DMS53 treated with DMSO at 0.1 percent for 48 hours (cell line): ENCODE data around the gene ZNF516.
A peak's percentile ranks its signal among the peaks of the same experiment; 100 is the strongest.

Experiments used
- DNase-seq: peaks from one replicate; lab custom pipeline; 2025; ENCODE audit not compliant: unreplicated experiment; lab: John Stamatoyannopoulos, UW

The ZNF516 gene

DNA sequence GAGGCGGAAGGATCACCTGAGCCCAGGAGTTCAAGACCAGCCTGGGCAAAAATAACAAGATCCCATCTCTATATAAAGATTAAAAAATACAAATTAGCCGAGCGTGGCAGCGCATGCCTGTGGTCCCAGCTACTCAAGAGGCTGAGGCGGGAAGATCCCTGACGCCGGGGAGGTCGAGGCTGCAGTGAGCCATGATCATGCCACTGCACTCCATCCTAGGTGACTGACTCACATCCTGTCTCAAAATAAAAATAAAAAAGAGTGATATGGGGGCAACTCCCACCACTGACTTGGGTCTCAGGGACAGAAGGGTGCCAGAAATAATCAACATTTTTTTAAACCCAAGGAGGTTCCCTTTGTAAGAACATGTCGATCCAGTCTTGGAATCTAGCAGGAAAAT is 37.6 kb downstream of the ZNF516 start:
- DNase-seq = no peak

DNA sequence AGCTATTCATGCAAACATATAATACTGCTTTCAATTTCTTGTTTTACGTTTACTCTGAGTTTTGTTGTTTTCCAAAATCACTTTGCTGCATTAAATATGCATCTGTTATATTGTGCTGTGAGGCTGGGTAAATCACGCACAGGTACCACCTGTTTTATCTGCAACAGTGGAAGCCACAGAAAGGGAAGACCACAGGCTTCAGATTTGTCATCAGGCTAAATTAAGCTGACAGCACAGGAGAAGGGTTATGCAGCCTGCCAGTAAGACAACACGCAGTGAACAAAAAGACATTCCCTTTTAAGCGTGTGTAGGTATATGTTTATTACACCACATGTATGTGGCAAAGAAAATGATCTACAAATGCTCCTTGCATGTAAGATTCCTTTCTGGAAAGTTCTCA is 38.2 kb downstream of the ZNF516 start:
- no peak for DNase-seq

DNA sequence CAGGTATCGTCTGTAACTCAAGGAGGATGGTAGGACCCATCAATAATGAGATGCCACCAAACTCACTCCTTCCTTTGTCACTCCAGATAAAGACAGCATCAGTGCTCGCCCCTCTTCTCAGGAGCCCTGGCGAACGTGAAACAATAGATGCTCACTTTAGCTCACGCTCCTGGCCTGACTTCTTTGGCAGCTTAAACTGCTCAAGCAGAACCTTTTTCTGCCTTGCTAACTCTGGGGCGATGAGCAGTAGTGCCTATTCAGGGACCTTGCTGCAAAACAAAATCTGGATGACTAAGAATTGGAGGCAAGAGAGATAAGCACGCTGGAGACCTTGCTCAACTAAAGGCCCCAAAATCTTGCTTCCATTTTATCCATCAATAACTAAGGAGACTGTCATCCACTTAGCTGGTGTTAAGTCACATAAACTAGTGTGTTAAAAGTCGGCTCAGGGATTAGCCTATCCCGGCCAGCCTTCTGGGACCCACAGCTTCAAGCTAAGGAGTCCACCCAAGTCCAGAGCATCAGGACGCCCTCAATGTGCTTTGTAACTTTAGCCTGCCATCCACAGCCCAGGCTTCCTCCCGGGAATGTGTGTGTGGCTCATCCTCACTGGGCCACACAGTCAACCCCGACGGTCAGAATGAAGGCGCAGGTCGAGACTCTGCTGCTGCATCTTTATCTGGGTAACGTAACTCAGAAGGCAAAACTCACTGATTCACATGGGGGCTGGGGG is 38.9 kb downstream of the ZNF516 start:
- DNase-seq = no peak

- DNase-seq = no peak
Observed at GRCh38 chr18:76455003-76455676, 39.9 kb downstream of the ZNF516 start.

GRCh38 chr18:76454418-76454817 is 40.6 kb downstream of the ZNF516 start:
- DNase-seq = peak; percentile 9

DNA sequence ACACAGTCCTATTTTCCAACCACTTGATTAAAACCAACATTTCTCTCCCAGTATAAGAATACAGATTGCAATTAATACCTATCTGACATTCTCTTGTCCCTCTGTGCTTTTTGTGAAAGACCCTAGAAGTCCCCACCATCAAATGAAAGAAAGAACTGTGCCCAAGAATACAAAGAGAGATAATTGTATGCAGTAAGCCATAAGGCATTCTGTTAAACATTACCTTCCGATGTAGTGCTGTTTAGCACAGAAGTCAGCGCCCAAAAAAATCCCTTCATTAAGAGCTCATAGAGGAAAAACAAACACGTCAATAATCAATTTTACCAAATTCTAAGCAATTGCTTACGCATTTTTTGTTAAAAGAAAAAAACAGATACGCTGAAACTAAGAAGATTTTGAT is 41.1 kb downstream of the ZNF516 start:
- no peak for DNase-seq

GRCh38 chr18:76453057-76453561 is 41.9 kb downstream of the ZNF516 start:
- DNase-seq = no peak

GRCh38 chr18:76452357-76452756 is 42.7 kb downstream of the ZNF516 start:
- no peak for DNase-seq

- DNase-seq = no peak
Observed at GRCh38 chr18:76451396-76452331, 43.4 kb downstream of the ZNF516 start.

GRCh38 chr18:76450452-76451395 is 44.3 kb downstream of the ZNF516 start:
- peak; percentile 21 for DNase-seq

GRCh38 chr18:76449111-76449453 is 46.0 kb downstream of the ZNF516 start:
- no peak for DNase-seq

- no peak for DNase-seq
Observed at GRCh38 chr18:76448256-76449110, 46.6 kb downstream of the ZNF516 start.

- DNase-seq = no peak
Observed at GRCh38 chr18:76447258-76447890, 47.7 kb downstream of the ZNF516 start.

DNA sequence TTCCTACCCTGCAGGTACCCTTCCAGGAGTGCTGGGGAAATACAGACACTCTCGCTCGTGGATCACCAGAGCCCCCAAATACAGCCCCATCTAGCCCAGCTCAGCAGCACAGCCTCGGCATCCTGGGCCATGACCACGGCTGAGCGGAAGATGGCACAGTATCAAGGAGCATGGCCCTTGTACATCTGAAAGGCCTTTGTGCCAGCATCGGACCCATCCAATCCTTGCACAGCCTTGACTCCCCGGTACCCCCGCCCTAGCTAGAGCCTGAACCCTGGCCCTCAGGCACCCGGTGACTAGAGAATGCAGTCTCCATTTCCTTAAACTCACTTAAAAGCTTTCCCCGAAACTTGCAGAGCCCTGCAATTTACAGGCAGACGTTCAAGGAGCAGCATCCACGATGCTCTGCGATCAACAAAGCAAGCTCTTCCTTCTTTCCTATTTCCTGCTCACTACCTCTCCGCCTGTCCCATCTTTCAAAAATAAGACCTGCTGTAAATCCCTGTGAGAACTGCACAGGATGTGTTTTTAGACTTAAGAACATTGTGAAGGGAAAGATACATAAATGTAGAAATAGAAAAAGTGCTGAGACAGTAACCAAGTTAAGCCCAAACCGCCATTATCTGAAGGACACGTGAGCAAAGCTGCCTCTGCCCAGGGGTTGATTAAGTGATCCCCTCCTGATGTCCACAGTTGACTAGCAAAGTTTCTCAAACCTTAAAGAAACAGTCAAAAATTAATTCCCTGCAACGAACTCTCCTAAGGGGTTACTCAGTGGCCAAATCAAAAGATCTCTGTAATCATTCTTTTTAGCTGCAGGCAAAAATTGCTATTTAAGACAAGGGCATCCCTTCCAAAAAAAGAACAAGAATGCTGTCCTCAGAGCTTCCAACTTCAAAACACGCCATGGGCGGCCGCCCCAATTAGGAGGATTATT is 48.5 kb downstream of the ZNF516 start:
- DNase-seq = no peak

DNA sequence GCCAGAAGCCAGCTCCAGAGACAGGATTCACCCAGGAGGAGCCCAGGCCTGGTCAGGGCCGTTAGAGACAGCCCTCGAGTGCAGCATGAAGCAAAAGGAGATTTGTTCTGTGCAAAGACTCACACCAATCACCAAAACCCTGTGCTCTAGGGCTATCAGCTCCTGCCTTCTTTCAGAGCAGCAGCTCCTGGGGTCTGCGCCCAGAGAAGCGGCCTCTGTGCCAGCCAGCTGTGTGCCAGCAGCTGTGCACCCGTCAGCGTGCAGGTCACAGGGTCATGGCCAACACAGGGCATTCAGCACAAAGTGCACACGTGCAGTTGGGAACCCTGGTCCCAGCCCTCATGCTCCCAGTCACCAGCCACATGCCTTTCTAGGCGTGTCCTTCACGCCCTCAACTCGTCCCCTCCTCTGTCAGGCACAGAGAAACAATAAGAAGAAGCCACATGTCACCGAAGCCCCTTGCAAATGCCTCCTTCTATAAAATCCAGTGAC is 49.3 kb downstream of the ZNF516 start:
- DNase-seq = no peak

- no peak for DNase-seq
Observed at GRCh38 chr18:76445275-76445674, 49.8 kb downstream of the ZNF516 start.

- no peak for DNase-seq
Observed at GRCh38 chr18:76444446-76445105, 50.5 kb downstream of the ZNF516 start.
